ENCODE measurements around the gene PCGF6.

DNA sequence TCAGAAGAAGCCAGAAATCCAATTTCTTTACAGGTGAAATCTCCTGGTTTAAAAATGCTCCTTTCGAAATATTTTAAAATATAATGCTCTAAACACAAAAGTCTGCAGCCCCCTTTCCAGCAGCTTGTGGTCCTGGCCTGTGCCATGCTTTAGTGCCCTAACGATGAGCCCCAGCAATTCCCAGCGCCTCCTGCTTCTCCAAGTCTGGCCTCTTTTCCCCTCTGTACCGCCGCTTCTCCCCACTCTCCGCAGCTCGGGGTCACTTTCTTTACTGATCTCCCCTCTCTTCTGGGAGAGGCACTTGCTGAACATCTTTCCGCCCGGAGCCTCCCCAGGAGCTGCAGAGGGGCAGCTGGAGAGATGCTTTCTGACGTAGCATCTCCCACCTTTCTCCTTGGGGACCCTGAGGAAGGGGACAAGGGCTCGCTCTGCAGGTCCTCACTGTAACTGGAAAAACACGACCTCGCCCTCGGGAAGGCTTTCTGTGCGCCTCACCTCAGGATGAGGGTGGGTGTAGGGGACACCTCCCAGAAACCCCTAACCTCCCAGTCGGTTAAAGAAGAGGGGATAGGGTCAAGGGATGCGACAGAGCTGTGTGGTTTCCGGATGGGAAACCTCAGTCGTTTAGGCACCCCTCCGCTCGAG, 74.6 kb downstream of the PCGF6 start:
- TF ChIP-seq POLR2A (IDR thresholded peaks at IDR 0.05): no peak
- no peak for TF ChIP-seq CTCF (IDR thresholded peaks at IDR 0.05)
- TF ChIP-seq POLR2AphosphoS5 (IDR thresholded peaks at IDR 0.05): no peak
- no peak for TF ChIP-seq EP300 (IDR thresholded peaks at IDR 0.05)
